Stimulated activated CD4-positive, alpha-beta T cell treated with anti-CD3 and anti-CD28 coated beads, TNF-alpha, amount 100 ng/mL, for 4 hours (primary cell): Measurements from ENCODE around the gene GBP7.
"Not testable (repeated sequence)": the region's sequence is repeated elsewhere in the genome, so short reads cannot be mapped to it uniquely, and the experiment has no call there.

Experiments
- DNase-seq, 3 experiments: peaks; one replicate each; pipeline ENCODE4 v3.0.0-alpha.2; 2020; ENCODE audit warnings: low read depth in 3 of 3

GBP7 gene, protein sequence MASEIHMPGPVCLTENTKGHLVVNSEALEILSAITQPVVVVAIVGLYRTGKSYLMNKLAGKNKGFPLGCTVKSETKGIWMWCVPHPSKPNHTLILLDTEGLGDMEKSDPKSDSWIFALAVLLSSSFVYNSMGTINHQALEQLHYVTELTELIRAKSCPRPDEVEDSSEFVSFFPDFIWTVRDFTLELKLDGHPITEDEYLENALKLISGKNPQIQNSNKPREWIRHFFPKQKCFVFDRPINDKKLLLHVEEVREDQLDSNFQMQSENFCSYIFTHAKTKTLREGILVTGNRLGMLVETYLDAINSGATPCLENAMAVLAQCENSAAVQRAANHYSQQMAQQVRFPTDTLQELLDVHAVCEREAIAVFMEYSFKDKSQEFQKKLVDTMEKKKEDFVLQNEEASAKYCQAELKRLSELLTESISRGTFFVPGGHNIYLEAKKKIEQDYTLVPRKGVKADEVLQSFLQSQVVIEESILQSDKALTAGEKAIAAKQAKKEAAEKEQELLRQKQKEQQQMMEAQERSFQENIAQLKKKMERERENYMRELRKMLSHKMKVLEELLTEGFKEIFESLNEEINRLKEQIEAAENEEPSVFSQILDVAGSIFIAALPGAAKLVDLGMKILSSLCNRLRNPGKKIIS

DNA sequence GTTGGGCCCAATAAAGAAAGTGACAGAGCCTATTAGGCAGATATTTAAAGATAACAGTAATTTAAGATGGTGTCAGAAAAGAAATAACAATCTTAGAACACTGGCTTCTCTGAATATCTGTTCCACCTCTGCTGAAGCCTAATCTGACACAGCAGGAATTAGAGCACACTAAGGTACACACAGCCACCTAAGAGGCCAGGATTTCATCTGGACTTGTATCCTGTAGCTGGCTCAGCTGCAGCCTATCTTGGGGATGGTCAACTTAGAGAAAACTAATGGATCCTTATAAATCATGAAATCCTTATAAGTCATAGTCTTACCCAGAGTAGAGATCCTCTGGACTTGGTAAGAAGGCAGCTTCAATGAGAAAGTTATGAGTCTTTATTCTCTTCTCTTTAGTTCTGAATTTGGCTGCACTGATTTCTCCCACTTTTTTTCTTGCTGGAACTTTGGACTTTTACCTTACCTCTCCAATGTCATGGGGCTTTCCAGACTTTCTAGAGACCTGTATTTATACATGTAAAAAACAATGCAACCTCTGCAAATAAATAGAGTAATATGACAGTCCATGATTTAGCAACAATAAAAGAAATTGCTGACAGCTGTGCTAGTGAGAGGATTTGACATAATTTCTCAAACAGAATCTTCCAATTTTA, at the start of gene GBP7:
TSS of gene GBP7 (minus strand) at position 403 of the 656 bp plus-strand sequence. CDS start 4,068 bp downstream, outside the sequence.
- no peak for DNase-seq

DNA sequence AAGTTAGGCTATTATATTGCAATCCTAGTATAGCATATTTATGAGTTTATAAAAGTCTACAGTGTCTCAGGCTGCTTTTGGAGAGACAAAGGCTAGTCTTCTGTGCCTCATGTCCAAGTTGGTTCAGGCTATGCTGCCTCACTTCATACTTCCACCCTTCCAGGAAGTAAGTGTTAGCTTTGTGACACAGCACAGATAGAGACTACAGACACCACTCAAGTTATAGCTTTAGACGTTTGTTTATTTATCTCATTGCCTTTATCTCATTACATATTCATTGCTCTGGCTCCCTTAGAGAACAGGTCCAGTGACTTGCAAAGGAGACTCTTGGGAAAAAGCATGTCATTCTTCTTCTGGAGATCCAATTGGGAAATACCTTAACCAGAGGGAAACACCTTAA, 45.5 kb upstream of the GBP7 start:
- no peak for DNase-seq

DNA sequence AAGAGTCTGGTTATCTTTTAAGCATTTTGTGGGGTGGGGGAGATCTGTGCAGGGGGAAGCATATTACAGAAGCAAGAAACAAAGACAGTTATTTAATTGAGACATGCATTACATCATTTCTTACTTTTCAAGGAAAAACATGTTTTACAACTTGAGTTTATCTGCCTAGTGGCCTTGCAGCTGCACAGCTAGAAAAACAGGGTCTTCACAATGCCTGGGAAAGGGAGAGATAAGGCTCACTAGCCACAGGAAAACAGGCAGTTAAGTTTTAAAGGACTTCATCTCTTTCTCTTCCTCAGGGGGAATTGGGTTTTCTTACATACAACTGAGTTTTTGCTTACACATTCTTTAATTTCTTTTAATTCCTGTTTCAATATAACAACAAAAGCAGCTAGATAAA, 44.0 kb upstream of the GBP7 start:
- not testable (repeated sequence) for DNase-seq

DNA sequence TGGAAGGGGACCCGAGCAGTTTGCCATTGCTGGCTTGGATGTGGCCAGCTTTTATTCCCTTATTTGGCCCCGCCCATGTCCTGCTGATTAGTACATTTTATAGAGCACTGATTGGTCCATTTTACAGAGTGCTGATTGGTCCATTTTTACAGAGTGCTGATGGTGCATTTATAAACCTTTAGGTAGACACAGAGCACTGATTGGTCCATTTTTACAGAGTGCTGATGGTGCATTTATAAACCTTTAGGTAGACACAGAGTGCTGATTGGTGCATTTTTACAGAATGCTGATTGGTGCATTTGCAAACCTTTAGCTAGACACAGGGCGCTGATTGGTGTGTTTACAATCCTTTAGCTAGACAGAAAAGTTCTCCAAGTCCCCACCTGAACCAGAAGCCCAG, 43.1 kb upstream of the GBP7 start:
- DNase-seq, result not testable (repeated sequence)

DNA sequence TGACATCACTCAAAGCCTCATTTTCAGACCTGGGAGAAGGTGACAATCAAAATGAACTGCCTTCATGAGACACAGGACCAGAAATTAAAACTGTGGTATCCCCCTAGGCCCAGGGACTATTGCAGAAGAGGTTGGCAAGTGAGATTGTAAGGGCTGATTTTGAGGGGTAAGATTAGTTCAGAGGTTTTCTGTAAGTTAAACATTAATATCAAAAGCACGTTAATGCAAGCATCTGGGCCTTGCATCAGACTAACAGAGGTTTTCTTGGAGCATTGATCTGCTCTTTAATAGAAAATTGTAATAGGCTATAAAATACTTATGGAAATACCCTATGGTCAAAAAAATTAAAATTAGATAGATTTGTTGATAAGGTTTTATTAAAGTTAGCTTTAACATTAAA, 37.5 kb upstream of the GBP7 start:
- no peak for DNase-seq

DNA sequence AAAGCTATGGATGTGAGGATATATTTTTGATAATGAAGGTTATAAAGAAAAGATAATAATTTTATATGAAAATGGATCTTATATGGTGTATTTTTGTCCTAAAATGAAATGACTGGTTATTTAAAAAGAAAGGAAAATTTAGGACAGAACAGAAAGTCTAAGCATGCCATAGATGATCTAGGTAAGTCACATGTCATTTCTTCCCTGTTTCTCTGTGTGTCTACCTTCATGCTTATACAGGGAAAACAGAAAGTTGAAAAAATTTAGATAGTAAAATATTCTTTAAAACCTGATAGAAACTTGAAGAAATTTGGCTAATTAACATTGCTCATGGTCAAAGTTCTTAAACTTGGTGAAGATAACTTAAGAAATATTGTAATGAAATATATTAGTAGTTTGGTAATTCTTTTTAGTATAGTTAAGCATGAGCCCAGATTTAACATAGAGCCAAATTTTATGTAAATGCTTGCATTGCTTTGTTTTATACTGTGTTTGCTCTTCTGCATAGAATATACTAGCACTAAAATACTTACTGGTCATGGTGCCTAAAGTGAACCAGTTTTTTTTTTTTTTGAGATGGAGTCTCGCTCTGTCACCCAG, 35.3 kb upstream of the GBP7 start:
- DNase-seq, result no peak

DNA sequence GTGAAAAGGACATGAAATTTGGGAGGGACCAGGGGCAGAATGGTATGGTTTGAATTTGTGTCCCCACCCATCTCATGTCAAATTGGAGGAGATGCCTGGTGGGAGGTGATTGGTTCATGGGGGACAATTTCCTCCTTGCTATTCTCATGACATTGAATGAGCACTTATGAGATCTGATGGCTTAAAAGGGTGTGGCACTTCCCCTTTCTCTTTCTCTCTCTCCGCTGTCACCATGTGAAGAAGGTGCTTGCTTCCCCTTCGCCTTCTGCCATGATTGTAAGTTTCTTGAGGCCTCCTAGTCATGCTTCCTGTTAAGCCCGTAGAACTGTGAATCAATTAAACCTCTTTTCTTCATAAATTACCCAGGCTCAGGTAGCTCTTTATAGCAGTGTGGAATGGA, 30.6 kb upstream of the GBP7 start:
- DNase-seq, result no peak

DNA sequence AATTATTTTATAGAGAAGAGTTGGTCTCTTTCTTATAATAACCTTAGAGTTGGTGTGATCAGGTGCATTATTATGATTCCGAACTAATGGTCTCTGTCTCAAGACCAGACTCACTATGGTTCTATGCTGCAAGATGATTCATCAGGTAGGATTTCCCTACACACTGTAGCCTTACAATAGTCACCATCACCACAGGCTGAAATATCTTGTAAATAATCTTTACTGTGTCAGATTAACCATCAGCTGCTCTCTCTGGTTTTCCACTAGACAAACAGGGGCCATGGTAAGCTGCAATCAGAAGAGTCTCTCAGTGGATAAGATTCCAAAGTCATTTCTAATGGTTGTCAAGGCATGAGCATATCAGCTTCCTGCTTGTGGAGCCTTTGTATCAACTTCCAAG, 27.4 kb upstream of the GBP7 start:
- DNase-seq, result no peak

DNA sequence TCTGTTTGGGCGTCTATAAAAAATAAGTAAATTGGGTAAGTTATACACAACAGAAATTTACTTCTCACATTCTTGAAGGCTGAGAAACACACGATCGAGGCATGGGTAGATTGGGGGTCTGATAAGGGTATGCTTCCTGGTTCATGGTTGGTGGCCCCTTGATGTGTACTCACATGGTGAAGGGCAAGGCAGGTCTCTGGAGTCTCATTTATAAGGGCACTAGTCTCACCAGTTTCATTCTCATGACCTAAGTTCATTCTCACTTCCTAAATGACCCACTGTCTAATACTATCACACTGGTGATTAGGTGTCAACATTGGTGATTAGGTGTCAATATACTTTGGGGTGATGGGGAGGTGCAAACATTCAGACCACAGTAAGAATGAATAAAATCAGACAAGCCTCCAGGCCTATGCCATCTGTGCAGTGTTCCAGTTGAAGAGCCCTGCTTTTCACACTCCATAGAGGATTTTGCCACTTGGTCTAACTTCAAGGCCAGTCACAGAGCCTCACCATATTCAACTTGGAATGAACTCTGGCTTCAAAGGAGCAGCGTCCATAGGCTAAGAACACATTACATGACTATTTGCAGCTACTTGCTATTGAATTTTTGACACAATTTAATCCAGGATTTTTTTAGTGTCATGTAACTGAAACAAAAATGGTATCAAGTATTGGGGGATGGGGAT, 25.4 kb upstream of the GBP7 start:
- DNase-seq, result no peak

DNA sequence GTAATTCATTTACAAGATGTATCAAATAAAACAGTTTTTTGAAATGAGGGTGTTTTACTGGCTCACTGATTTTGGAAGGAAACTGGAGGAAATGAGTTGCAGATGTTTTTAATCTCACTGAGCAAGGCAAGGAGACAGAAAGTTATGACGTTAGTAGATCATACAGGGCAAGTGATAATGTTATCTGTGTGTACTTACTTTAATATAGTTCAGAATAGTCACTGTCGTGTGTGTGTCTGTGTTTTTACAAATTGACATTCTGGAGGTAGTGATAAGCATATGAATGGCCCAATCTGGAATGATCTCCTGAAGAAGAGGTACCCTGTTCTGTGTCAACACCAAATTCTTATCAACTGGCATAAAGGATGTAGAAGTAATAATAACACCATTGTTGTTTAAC, 24.9 kb upstream of the GBP7 start:
- DNase-seq, result no peak

DNA sequence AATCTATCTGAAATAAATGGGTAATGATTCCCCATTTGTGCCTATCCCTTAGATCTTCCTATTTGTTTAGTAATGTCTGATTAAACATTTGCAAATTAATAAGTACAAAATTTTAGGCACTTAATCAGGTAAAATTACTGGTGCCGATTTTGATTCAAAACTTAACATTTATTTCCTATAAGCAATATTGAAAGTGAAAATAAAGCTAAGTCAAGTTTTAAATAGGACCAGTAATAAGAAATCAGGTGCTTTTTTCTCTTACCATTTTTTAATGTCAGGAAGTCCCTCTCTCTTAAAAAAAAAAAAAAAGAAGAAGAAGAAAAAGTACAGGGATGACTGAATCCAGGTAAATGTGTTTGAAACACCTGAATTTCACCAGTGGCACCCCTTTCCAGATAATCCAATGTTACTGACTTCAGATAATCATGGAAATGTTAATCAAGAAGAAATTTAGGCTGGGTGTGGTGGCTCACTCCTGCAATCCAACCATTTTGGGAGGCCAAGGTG, 23.8 kb upstream of the GBP7 start:
- DNase-seq, result no peak

DNA sequence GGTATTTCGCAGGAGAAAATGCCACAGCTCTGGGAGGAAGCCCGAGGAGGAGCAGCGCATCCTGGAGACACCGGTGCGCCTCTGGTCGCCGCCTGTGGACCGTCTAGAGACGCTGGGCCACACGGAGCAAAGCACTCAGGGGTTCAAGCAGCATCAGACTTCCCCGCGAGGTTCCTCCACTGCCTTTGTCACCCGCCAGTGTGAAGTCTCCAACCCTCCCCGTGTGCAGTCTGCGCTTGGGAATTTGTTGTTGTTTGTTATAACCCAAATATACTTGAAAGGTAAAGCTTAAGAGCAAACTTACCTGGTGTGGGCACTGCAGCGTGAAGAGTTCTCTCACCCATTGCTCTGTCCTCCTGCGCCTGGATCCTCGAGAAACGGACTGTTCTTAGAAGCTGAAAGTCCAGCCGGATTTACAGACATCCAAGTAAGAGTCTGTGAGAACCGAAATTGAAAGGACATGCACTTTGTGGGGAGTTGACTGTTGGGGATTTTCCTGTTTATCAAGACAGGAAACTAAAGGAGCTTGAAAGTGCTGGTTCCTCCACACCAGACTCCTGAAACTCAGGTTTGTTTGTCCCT, 22.8 kb upstream of the GBP7 start, which contains the start of gene GBP4:
TSS of gene GBP4 (minus strand) at position 452 of the 582 bp plus-strand sequence. CDS start at position 344, 108 bp downstream.
- DNase-seq, result peak; percentile 9 to 26 (median 15)

DNA sequence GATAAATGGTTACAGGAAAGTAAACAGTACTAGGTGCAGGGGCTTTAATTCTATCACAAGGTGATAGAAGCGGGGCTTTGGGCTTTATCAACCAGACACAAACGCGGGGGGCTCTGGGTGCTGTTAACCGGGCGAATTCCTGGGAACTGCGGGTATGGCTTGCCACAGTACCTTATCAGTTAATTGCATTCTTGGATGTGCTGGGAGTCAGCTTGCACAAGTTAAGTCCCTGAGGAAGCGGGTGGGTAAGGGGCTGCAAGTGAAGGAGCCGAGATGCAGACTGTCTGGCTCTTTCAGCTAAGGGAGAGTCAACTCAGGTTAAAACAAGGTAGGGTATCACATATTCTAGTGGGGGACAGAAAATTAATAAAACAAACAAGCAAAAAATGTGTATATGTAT, 22.3 kb upstream of the GBP7 start:
- no peak for DNase-seq

DNA sequence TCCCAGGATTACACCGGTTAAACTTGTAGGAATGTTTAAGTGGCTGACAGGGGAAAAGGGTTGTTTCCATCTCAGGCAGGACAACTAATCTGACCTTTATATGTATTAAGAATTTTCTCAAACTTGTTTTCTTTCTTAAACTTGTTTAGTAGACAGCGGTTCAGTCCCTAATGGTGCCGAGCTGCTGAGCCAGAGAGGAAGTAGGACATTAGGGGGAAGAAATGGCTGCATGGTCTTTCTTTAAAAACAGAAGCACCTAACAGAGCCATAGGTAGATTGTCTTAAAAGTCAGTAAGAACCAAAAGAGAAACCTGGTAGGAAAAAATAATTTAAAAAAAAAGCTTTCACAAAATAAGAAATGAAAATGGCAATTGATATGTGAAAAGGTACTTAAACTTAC, 19.7 kb upstream of the GBP7 start:
- no peak for DNase-seq

DNA sequence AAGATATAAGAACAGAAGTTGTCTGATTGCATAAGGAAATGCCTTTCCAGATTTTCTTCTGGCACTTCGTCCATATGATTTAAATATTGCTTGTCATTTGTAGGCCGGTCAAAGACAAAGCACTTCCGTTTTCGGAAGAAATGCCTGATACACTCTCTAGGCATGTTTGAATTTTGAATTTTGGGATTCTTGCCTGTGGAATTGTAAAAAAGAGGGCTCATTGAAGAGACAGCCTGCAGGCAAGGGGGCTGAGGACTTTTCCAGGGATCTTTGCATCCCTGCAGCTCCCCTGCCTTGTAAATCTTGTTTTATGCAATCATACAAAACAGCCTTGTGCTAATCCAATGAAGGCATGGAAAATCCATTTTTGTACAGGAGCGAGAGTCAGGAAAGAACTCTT, 15.5 kb upstream of the GBP7 start:
- DNase-seq, result no peak

DNA sequence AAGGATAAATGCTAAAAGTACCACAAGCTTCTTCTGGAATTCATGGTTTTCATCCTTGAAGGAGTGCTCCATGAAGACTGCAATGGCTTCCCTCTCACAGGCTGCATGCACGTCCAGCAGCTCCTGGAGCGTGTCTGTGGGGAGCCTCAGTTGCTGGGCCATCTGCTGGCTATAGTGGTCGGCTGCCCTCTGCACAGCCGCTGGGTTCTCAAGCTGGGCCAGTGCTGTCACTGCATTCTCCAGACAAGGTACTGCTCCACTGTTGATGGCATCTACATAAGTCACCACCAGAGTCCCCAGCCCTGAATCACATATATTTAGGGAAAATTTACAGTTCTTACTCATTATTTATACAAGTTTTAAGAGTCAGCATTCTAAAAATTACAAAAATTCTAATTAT, 14.2 kb upstream of the GBP7 start:
- no peak for DNase-seq

DNA sequence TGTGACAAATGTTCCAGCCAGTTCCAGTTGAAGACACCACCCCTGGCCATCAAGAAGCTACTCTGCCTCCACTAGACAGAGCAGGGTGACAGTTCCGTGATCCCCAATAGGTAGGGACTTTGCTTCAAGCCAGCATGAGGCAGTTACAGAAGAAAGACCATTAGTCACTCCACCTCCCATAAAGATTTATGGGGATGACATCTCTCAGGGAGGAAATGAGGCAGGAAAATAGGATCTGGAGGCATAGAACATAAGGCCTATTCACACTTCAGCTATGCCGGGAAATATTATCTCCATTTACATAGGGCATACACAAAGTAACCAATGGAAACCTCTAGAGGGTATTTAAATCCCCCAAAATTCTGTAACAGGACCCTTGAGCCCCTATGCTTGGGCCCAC, 3.5 kb upstream of the GBP7 start:
- DNase-seq, result no peak

DNA sequence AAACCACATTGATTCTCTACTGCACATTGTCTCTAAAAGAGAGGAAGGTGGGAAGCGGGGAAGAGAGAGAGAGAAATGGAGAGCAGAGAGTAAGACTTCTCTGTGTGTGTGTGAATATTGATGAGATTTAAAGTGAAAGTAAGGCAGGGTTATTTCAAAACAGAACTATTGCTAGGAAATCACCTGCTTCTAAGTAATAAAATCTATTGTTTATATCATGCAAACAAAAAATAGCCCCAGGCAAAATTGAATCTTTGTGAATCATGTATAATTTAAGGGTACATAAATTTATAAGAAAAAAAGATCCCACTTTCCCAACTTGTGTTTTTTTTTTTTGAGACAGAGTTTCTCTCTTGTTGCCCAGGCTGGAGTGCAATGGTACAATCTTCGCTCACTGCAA, 1.2 kb upstream of the GBP7 start:
- DNase-seq, result no peak

DNA sequence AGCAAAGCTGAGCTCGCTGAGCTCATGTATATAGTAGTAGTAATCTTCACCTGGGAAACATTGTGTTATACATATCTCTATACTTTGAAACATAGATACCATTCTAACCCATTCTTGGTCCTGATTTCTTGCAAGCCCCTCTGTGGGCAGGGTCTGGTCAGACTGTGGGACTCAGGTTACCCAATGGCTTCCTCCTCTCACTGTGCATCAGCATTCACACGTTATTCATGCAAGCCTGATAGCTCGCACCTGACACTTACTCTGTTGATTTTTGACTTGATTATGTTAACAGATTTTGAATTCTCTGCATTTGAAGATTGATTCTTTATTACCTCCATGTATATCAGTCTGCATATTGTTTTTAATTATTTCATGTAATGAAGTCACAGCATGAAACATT, 1.3 kb downstream of the GBP7 start:
- no peak for DNase-seq

DNA sequence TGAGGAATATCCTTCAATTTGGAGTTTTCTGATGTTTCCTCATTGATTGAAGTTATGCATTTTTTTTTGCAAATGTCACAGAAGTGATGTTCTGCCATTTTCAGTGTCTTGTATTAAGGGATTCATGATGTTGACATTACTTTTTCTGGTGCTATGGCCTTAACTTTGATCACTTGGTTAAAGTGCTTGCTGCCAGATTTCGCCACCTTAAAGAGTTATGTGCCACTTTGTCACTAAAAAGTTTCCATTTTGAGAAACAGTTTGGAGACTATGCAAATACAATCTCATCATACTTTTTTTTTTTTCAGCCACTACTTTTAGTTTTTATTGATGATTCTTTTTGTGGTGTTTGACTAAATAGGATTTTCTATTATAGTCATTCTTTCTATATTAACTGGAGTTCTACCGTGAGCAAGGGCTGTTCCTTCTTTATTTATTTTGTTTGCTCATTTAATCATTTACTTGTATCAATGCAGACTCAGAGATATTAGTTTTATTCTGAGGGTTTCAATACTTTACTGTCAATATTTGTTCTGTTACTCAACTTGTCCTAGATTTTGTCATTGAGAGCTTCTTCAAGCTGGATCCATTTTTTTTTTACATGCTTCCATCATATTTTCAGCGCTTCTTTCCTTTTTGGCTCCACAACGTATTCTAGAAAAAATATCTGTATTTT, 3.2 kb downstream of the GBP7 start:
- DNase-seq, result no peak

DNA sequence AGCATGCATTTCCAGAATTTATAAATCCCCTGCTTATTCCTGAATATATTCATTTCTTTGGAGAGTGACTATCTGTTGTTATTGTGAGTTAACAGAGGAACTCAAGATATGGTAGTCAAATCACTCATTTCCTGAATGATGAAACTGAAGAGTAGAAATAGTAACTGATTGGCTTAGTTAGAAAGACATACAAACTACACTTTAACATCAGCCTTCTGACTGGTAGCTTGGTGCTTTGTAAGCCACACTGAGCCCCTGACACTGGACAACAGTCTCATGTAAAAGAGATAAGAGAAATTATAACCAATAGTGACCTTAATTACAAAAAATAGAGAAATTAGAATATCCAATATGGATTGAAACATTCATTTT, 4.8 kb downstream of the GBP7 start:
- DNase-seq, result no peak
